Small intestine (tissue), 7 donors: ENCODE measurements around the gene NPAS2. TPM values are rescaled to one million over a fixed set of nuclear protein-coding genes. Genes with fewer than 3 reads are reported as not detected.

Experiments used
- DNase-seq, 2 donors: peaks; one replicate each; pipeline versions ENCODE4 v3.0.0 to v3.0.0-alpha.2; 2013
- FAIRE-seq: peaks from 2 replicates; lab custom pipeline; 2012; peaks lifted over from hg19 to GRCh38; lab: Jason Lieb, UNC
- H3K27ac ChIP-seq, 3 donors: one replicate each; pipeline ENCODE4 v1.5.1; 2013; ENCODE audit warnings: low read length in 2 of 3, mild to moderate bottlenecking in 2 of 3, control low read depth in 1 of 3, inconsistent platforms in 1 of 3, low read depth in 1 of 3, moderate library complexity in 1 of 3
- H3K27me3 ChIP-seq, 3 donors: one replicate each; pipeline ENCODE4 v1.6.1; 2013; ENCODE audit warnings: low read length in 3 of 3, inconsistent platforms in 1 of 3; ENCODE audit not compliant: control insufficient read depth in 3 of 3, insufficient read depth in 3 of 3
- H3K36me3 ChIP-seq, 3 donors: one replicate each; pipeline ENCODE4 v1.6.1; 2013; ENCODE audit warnings: low read length in 3 of 3, inconsistent platforms in 1 of 3, low read depth in 1 of 3, mild to moderate bottlenecking in 1 of 3, moderate library complexity in 1 of 3; ENCODE audit not compliant: control insufficient read depth in 3 of 3, insufficient read depth in 2 of 3
- H3K4me1 ChIP-seq, 3 donors: one replicate each; pipeline ENCODE4 v1.6.1; 2013; ENCODE audit warnings: low read length in 2 of 3, inconsistent platforms in 1 of 3, low read depth in 1 of 3, mild to moderate bottlenecking in 1 of 3, moderate library complexity in 1 of 3; ENCODE audit not compliant: control insufficient read depth in 3 of 3, insufficient read depth in 2 of 3
- H3K4me3 ChIP-seq, 3 donors: one replicate each; pipeline ENCODE4 v1.5.1; 2013; ENCODE audit warnings: low read length in 3 of 3, control low read depth in 1 of 3, inconsistent platforms in 1 of 3, low read depth in 1 of 3, mild to moderate bottlenecking in 1 of 3, moderate library complexity in 1 of 3
- H3K9me3 ChIP-seq, 2 donors: one replicate each; pipeline ENCODE4 v1.6.1; 2013; ENCODE audit warnings: low read depth in 1 of 2, low read length in 1 of 2; ENCODE audit not compliant: control insufficient read depth in 2 of 2, insufficient read depth in 1 of 2
- WGBS, 3 donors: extraction: QIAGEN DNeasy Blood & Tissue Kit; methylation state at CpG; one replicate each; pipeline ENCODE4 v1.1.7; 2013; 5-methylcytosine and 5-hydroxymethylcytosine counted together
- polyA plus RNA-seq, 4 donors: library from polyadenylated mRNA; stranded (reverse) in 3 of 4; unstranded in 1 of 4; fragments of 200-250 nt in 3 of 4; fragments of 120-200 nt in 1 of 4; gene quantifications; one replicate each; pipeline versions ENCODE4 v1.2.1 to v1.2.3, GENCODE V29; 2013
- donor health status: healthy with polysubstance abuse.
- donor health status: control.
- donor health status: control.
- donor health status: Bipolar disorder and iron deficiency.
- donor health status: healthy.

NPAS2 gene
- polyA plus RNA-seq, 4 donors: 23.9 to 34.2 (median 26.3) TPM

DNA sequence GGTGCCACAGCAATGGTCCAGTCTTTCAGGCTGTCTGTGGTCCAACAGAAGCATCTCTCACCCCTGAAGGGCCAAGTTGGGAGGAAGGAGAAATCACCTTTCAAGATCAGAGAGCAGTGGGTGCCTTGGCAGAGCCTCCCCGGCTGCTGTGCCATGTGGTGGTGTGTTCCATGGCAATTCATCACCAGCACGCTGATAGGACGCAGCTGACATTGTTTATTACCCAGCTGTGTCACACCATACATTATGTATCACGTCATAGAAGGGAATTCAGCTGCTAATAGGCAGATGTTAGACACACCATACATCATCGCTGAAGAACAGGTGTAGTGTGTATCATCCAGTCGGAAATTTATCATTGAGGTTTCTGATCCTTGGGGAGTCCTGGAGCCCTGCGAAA is 152.5 kb downstream of the NPAS2 start:
- DNase-seq (no peak), FAIRE-seq (no peak)
- WGBS, 3 donors: 87 to 93% (median 93%) methylated on average over 7 of the region's 7 CpGs
- Histone ChIP-seq H3K4me1 (no peaks in the 10 kb centered on the region), H3K4me3 (no peak overlapping the region), H3K9me3 (no peaks in the 10 kb centered on the region), H3K36me3 (peaks cover 9 to 66% (median 34%) of the 10 kb centered on the region in 3 donors), H3K27me3 (no peaks in the 10 kb centered on the region), H3K27ac (no peak overlapping the region)

DNA sequence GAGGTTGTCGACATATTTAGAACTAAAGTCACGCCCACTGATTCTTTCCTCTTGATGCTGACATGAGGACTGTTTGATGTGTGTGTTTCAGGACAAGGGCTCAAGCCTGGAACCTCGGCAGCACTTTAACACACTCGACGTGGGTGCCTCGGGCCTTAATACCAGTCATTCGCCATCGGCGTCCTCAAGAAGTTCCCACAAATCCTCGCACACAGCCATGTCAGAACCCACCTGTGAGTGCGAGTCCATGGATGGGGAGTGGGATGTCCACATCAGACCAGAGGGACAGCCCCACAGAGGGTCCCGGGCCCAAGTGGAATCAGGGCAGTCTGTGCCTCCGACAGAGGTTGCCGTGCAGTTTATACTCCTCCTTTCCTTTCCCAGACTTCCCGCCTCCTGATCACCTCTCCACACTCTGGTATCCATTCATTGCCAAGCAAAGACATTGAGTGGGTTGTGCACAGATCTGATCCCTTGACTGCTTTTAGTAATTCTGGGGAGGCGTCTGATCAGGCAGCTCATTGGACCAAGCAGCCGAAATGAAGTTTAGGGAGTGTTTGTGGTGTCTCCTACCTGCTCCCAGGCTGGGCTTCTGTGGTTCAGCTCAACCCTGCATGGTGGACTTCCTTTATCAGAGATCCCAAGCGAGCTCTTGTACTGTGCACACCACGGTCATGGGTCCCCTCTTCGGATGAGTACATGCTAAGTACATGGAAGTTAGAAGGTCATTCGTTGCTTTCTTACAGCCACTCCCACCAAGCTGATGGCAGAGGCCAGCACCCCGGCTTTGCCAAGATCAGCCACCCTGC is 155.0 kb downstream of the NPAS2 start:
- H3K9me3 ChIP-seq: no peaks in the 10 kb centered on the region
- no peak overlapping the region for H3K4me3 ChIP-seq
- H3K27ac ChIP-seq: no peak overlapping the region
- no peaks in the 10 kb centered on the region for H3K27me3 ChIP-seq
- DNase-seq: no peak
- H3K36me3 ChIP-seq: peaks cover 8 to 61% (median 29%) of the 10 kb centered on the region in 3 donors
- FAIRE-seq: no peak
- no peaks in the 10 kb centered on the region for H3K4me1 ChIP-seq
- 92 to 93% (median 93%) methylated on average over 22 of the region's 22 CpGs for WGBS, 3 donors

DNA sequence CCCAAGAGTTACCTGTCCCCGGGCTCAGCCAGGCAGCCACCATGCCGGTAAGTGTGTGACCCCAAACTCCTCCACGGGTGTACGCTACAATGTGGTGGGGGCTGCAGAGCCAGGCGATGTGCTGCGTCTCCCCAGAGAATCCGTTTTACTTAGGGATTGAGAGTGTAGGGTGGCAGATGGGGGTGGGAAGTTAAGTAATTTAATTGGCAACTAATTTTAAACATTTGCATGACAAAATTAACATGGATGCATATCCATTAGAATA is 155.5 kb downstream of the NPAS2 start:
- DNase-seq: no peak
- no peak for FAIRE-seq
- Histone ChIP-seq H3K9me3 (no peaks in the 10 kb centered on the region), H3K36me3 (peaks cover 5 to 59% (median 26%) of the 10 kb centered on the region in 3 donors), H3K4me1 (no peaks in the 10 kb centered on the region), H3K4me3 (no peak overlapping the region), H3K27ac (no peak overlapping the region), H3K27me3 (no peaks in the 10 kb centered on the region)
- 94 to 96% (median 96%) methylated on average over 7 of the region's 7 CpGs for WGBS, 3 donors

DNA sequence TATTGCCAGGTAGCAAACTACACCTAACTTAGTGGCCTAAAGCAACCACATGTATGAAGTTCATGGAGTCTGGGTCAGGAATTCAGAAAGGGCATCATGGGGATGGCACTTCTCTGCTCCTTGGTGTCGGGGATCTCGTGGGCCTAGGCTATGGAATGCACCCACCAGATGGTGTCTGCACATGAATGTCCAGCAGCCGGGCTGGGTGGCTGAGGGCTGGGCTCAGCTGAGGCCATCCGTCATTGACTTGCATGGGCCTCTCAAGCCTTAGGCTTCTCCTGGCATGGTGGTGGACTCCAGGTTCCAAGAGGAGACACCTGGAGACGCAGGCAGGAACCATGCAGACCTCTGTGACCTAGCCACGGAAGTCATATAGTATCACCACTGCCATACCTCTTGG is 156.1 kb downstream of the NPAS2 start:
- no peak for DNase-seq
- Histone ChIP-seq H3K4me3 (no peak overlapping the region), H3K4me1 (no peaks in the 10 kb centered on the region), H3K9me3 (no peaks in the 10 kb centered on the region), H3K27ac (no peak overlapping the region), H3K27me3 (no peaks in the 10 kb centered on the region), H3K36me3 (peaks cover 2 to 54% (median 26%) of the 10 kb centered on the region in 3 donors)
- no peak for FAIRE-seq
- 90 to 93% (median 91%) methylated on average over 6 of the region's 6 CpGs for WGBS, 3 donors

DNA sequence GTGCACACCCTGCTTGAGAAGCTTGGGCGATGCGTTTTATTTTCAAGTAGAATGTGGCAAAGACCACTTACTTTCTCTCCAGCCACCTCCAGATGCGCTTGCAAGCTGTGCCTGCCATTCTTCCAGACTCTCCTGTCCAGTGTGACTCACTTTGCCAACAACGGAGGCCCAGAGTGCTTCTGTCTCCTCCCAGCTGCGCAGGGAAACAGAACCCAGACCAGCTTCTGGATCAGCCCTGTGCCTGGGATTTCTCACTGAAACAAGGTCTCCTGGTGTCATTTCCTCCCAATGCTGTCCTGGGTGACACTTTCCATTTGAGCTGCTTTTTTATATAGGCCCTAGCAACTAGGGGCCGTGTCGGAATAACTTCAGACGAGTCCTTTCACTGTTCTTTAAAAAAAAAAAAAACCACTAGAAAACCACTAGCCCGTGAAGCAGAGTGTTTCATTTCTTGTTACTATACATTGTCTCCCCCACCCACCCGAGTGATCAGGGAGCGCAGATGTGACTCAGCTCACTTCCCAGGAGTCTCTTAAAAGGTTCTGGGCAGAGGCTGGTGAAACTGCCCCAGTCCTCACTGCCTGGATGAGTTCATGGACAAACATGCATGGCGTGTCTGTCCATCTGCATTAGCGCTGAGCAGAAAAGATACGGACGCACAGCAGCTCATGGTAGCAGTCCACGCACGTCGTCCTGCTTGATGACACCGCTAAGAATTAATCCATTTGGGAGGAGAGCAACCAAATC is 156.9 kb downstream of the NPAS2 start:
- H3K4me1 ChIP-seq: no peaks in the 10 kb centered on the region
- WGBS, 3 donors: 78 to 91% (median 84%) methylated on average over 19 of the region's 19 CpGs
- DNase-seq (no peak), FAIRE-seq (no peak)
- H3K36me3 ChIP-seq: peaks cover 2 to 49% (median 26%) of the 10 kb centered on the region in 3 donors
- H3K27ac ChIP-seq: no peak overlapping the region
- no peaks in the 10 kb centered on the region for H3K27me3 ChIP-seq
- no peaks in the 10 kb centered on the region for H3K9me3 ChIP-seq
- H3K4me3 ChIP-seq: no peak overlapping the region

DNA sequence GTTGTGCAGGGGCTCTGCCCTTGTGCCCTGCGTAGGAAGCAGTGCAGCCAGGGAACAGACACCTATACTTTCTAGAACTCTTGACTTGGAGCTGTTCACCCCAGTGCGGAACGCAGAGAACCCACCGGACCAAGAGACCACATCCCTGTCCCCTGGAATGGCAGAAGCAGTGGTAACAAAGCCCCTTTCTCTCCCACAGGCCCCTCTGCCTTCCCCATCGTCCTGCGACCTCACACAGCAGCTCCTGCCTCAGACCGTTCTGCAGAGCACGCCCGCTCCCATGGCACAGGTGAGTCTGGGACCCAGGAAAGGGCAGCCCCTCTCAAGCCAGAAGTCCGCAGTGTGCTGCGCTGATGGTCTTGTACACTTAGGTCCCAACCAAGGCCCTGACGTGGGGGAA is 157.6 kb downstream of the NPAS2 start:
- Histone ChIP-seq H3K27ac (no peak overlapping the region), H3K4me1 (no peaks in the 10 kb centered on the region), H3K27me3 (no peaks in the 10 kb centered on the region), H3K9me3 (no peaks in the 10 kb centered on the region), H3K4me3 (no peak overlapping the region), H3K36me3 (peaks cover 2 to 56% (median 26%) of the 10 kb centered on the region in 3 donors)
- DNase-seq (no peak), FAIRE-seq (no peak)
- 88 to 92% (median 89%) methylated on average over 12 of the region's 12 CpGs for WGBS, 3 donors

DNA sequence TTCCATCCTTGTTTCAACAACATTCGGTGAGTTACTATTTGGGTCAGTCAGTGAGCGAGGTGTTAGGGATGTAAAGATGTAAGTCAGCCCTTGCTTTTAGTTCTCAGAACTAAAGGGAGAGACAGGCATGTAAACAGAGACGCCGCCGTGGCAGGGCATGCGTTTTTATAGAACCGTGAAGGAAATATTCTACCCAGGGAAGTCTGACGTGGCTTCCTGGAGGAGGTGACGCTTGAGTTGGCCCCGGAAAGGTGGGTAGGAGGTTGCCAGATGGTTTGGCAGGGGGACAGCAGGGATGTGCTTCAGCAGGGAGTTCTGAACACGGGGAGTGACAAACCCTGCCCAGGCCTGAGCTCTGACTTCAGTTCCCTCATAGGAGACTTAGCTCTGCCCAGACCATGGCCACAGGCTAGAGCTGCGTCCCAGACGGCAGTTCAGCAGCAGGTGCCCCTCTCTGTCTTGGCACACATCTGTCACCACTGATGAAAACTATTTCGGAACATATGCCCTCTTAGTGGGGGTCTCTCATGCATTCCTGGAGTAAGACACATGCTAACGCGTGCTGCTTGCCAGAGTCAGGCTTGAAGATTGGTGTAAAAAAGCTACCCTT is 158.7 kb downstream of the NPAS2 start:
- no peak overlapping the region for H3K27ac ChIP-seq
- DNase-seq: no peak
- FAIRE-seq: no peak

DNA sequence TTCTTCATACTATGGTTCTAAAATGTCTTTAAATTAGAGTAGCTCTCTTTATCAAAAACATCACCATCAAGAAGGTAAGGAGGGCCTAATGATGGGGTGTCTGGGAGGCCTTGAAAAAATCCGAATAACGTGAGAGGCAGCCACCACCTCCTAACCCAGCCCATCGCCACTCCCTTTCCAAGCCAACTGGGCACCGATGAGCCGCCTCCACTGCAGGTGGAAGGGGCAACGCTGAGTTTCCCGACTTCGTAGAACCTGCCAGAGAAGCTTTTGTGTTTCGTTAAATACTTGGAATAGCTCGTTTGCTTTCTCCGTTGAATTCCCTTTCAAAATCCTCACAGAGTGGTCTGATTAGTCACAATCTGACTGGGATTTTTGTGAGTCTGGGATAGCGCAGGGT is 160.1 kb downstream of the NPAS2 start:
- Histone ChIP-seq H3K36me3 (peaks cover 2 to 53% (median 15%) of the 10 kb centered on the region in 3 donors), H3K4me3 (no peak overlapping the region), H3K27me3 (no peaks in the 10 kb centered on the region), H3K4me1 (no peaks in the 10 kb centered on the region), H3K9me3 (no peaks in the 10 kb centered on the region), H3K27ac (no peak overlapping the region)
- FAIRE-seq (no peak), DNase-seq (no peak)
- 89 to 92% (median 92%) methylated on average over 12 of the region's 12 CpGs for WGBS, 3 donors

More for the DNA sequence above, 158.7 kb downstream of the NPAS2 start:
- 77 to 90% (median 83%) methylated on average over 16 of the region's 16 CpGs for WGBS, 3 donors
- Histone ChIP-seq H3K9me3 (no peaks in the 10 kb centered on the region), H3K36me3 (peaks cover 2 to 61% (median 23%) of the 10 kb centered on the region in 3 donors), H3K4me1 (no peaks in the 10 kb centered on the region), H3K27me3 (no peaks in the 10 kb centered on the region), H3K4me3 (no peak overlapping the region)
